Left hindlimb (tissue), 1 donor: Measurements from ENCODE around the gene PROK1.

Experiments
- DNase-seq: peaks from one replicate; pipeline ENCODE4 v3.0.0-alpha.2; 2018

Gene PROK1

GRCh38 chr1:110490791-110491451 is 40.0 kb downstream of the PROK1 start:
- DNase-seq = no peak

GRCh38 chr1:110492573-110492972 is 41.6 kb downstream of the PROK1 start:
- DNase-seq = no peak

GRCh38 chr1:110493059-110493699 is 42.2 kb downstream of the PROK1 start:
- DNase-seq = no peak

GRCh38 chr1:110494036-110494435 is 43.1 kb downstream of the PROK1 start:
- no peak for DNase-seq

- no peak for DNase-seq
These were observed 43.8 kb downstream of the PROK1 start for GRCh38 chr1:110494522-110495406.

- peak; percentile 55 for DNase-seq
These were observed 45.1 kb downstream of the PROK1 start for GRCh38 chr1:110495926-110496600.

- no peak for DNase-seq
These were observed 47.3 kb downstream of the PROK1 start for GRCh38 chr1:110498270-110498669.

GRCh38 chr1:110501488-110502132 is 50.7 kb downstream of the PROK1 start:
- no peak for DNase-seq

- no peak for DNase-seq
These were observed 51.6 kb downstream of the PROK1 start for GRCh38 chr1:110502402-110503151.

GRCh38 chr1:110503471-110503870 is 52.5 kb downstream of the PROK1 start:
- no peak for DNase-seq

- DNase-seq = no peak
These were observed 53.3 kb downstream of the PROK1 start for GRCh38 chr1:110504226-110504625.

- DNase-seq = no peak
These were observed 54.6 kb downstream of the PROK1 start for GRCh38 chr1:110505596-110505995.

- no peak for DNase-seq
These were observed 55.6 kb downstream of the PROK1 start for GRCh38 chr1:110506541-110506940.
